Natural killer cell (primary cell): Measurements from ENCODE around the gene CES2. TPM values are rescaled to one million over a fixed set of nuclear protein-coding genes. Genes with fewer than 3 reads are reported as not detected.

Experiments used
- ATAC-seq, 3 donors: fragments of 150-1000 bp in 2 of 3; fragments of 200-7000 bp in 1 of 3; cut with Tn5 transposase; 1 replicate in 1 of 3; 2 replicates in 2 of 3; pipeline ENCODE4 v1.10.0; 2021; ENCODE audit warnings: mild to moderate bottlenecking in 2 of 3, moderate library complexity in 2 of 3
- DNase-seq, 2 donors: peaks; one replicate each; pipeline versions ENCODE4 v3.0.0 to v3.0.0-alpha.2; 2013 to 2021; ENCODE audit warnings: mixed read lengths in 1 of 2
- H3K27ac ChIP-seq: one replicate; pipeline ENCODE4 v1.5.1; 2013; ENCODE audit warnings: mild to moderate bottlenecking, low read length
- H3K27me3 ChIP-seq: one replicate; pipeline ENCODE4 v1.6.1; 2013; ENCODE audit warnings: low read length; ENCODE audit not compliant: control insufficient read depth, insufficient read depth
- H3K36me3 ChIP-seq: one replicate; pipeline ENCODE4 v1.6.1; 2013; ENCODE audit warnings: low read length; ENCODE audit not compliant: control insufficient read depth, insufficient read depth
- H3K4me1 ChIP-seq: one replicate; pipeline ENCODE4 v1.6.1; 2013; ENCODE audit warnings: low read length; ENCODE audit not compliant: control insufficient read depth, insufficient read depth
- H3K4me3 ChIP-seq: one replicate; pipeline ENCODE4 v1.5.1; 2013; ENCODE audit warnings: low read length
- H3K9me3 ChIP-seq: one replicate; pipeline ENCODE4 v1.6.1; 2013; ENCODE audit warnings: low read length; ENCODE audit not compliant: control insufficient read depth, insufficient read depth
- H3K27ac Mint-ChIP-seq, 2 donors: one replicate each; pipeline ENCODE4 v1.8.0; 2022; ENCODE audit warnings: mild to moderate bottlenecking in 2 of 2, mixed read lengths in 2 of 2, moderate library complexity in 1 of 2
- H3K27me3 Mint-ChIP-seq, 2 donors: one replicate each; pipeline ENCODE4 v1.8.0; 2022; ENCODE audit warnings: low read depth in 2 of 2, mixed read lengths in 2 of 2
- H3K36me3 Mint-ChIP-seq: one replicate; pipeline ENCODE4 v1.8.0; 2022; ENCODE audit warnings: mixed read lengths
- H3K4me1 Mint-ChIP-seq, 2 donors: one replicate each; pipeline ENCODE4 v1.8.0; 2022; ENCODE audit warnings: mixed read lengths in 2 of 2
- H3K4me3 Mint-ChIP-seq: one replicate; pipeline ENCODE4 v1.8.0; 2022; ENCODE audit warnings: mild to moderate bottlenecking, moderate library complexity, mixed read lengths
- H3K9me3 Mint-ChIP-seq, 2 donors: one replicate each; pipeline ENCODE4 v1.8.0; 2022; ENCODE audit warnings: mixed read lengths in 2 of 2
- CTCF ChIP-seq: fragments of 200-600 bp; IDR thresholded peaks from one replicate; pipeline ENCODE4 v1.8.0; 2022; ENCODE audit warnings: antibody characterized with exemption
- WGBS: methylation state at CpG from one replicate; pipeline ENCODE4 v1.1.7; 2013; ENCODE audit warnings: missing lambda C conversion rate; ENCODE audit not compliant: insufficient coverage; 5-methylcytosine and 5-hydroxymethylcytosine counted together
- intact Hi-C: fragments of 100-400 bp; cut with micrococcal nuclease; formaldehyde crosslinking; loops from one replicate; pipeline ENCODE4 v1.14.2; 2022
- total RNA-seq, 4 donors: library from RNA; stranded (reverse); fragments of 120-200 nt in 1 of 4; gene quantifications; one replicate each; pipeline versions ENCODE4 v1.2.3 to v1.2.4, GENCODE V29; 2013 to 2022

CES2 gene
- total RNA-seq, 3 donors from 2014 or later (not counting 1 experiment from before 2014, with no cell fraction given) = 26.9 to 33.6 (median 33.1) TPM

GRCh38 chr16:66891360-66891759, 44.0 kb upstream of the CES2 start:
- H3K4me3 ChIP-seq = no peak overlapping the region
- no peaks in the 10 kb centered on the region for H3K9me3 ChIP-seq
- Mint-ChIP-seq H3K27ac (no peak overlapping the region), H3K4me1 (peaks cover 10 to 41% of the 10 kb centered on the region in 2 donors), H3K9me3 (no peaks in the 10 kb centered on the region), H3K27me3 (no peaks in the 10 kb centered on the region), H3K36me3 (no peaks in the 10 kb centered on the region), H3K4me3 (no peak overlapping the region)
- DNase-seq (no peak), ATAC-seq (no peak)
- no peak overlapping the region for H3K27ac ChIP-seq
- no peaks in the 10 kb centered on the region for H3K27me3 ChIP-seq
- H3K36me3 ChIP-seq = peaks cover 12% of the 10 kb centered on the region
- peaks cover 2% of the 10 kb centered on the region for H3K4me1 ChIP-seq
- no peak for TF ChIP-seq CTCF
- WGBS = 100% methylated on average over 4 of the region's 4 CpGs
- intact Hi-C loops = no loop called here

GRCh38 chr16:66891797-66892196, 43.5 kb upstream of the CES2 start:
- no peaks in the 10 kb centered on the region for H3K27me3 Mint-ChIP-seq
- intact Hi-C loops = no loop called here
- peaks cover 2% of the 10 kb centered on the region for H3K4me1 ChIP-seq
- H3K27me3 ChIP-seq = no peaks in the 10 kb centered on the region
- peaks cover 10 to 38% of the 10 kb centered on the region in 2 donors for H3K4me1 Mint-ChIP-seq
- H3K4me3 ChIP-seq = no peak overlapping the region
- no peak overlapping the region for H3K27ac ChIP-seq
- H3K36me3 Mint-ChIP-seq = no peaks in the 10 kb centered on the region
- no peak overlapping the region for H3K4me3 Mint-ChIP-seq
- no peak for ATAC-seq
- TF ChIP-seq CTCF = no peak
- H3K9me3 ChIP-seq = no peaks in the 10 kb centered on the region
- 100% methylated on average over 2 of the region's 6 CpGs for WGBS
- no peaks in the 10 kb centered on the region for H3K9me3 Mint-ChIP-seq
- H3K27ac Mint-ChIP-seq = no peak overlapping the region
- H3K36me3 ChIP-seq = peaks cover 10% of the 10 kb centered on the region
- no peak for DNase-seq

GRCh38 chr16:66894055-66894454, 41.3 kb upstream of the CES2 start:
- Mint-ChIP-seq H3K27me3 (no peaks in the 10 kb centered on the region), H3K27ac (no peak overlapping the region), H3K4me1 (peaks cover 4 to 27% of the 10 kb centered on the region in 2 donors), H3K36me3 (no peaks in the 10 kb centered on the region), H3K4me3 (no peak overlapping the region), H3K9me3 (no peaks in the 10 kb centered on the region)
- Histone ChIP-seq H3K27me3 (no peaks in the 10 kb centered on the region), H3K4me3 (no peak overlapping the region), H3K36me3 (peaks cover 4% of the 10 kb centered on the region), H3K9me3 (no peaks in the 10 kb centered on the region), H3K4me1 (peaks cover 2% of the 10 kb centered on the region), H3K27ac (no peak overlapping the region)
- 93% methylated on average over 2 of the region's 2 CpGs for WGBS
- intact Hi-C loops = loop anchor here (2.0 kb wide), 1 partner anchor 35 kb away; no protein-coding TSS in a partner anchor
- ATAC-seq = no peak
- no peak for DNase-seq
- TF ChIP-seq CTCF = no peak
